GM10266 (cell line): ENCODE results near the gene PNPLA1.

Experiments used
- DNase-seq: peaks from one replicate; pipeline ENCODE4 v3.0.0; 2012; ENCODE audit errors: extremely low spot score
- CTCF ChIP-seq: IDR thresholded peaks from 2 replicates; pipeline ENCODE4 v1.5.1; 2012; ENCODE audit warnings: mild to moderate bottlenecking, low read depth; ENCODE audit not compliant: control insufficient read depth, insufficient read depth; ENCODE audit errors: missing control alignments

The PNPLA1 gene

GRCh38 chr6:36276581-36277536, 7.0 kb downstream of the PNPLA1 start:
- DNase-seq, result no peak
- no peak for TF ChIP-seq CTCF

- TF ChIP-seq CTCF, result no peak
Measured at GRCh38 chr6:36277946-36278470, 8.1 kb downstream of the PNPLA1 start.

GRCh38 chr6:36280467-36280866, 10.6 kb downstream of the PNPLA1 start:
- TF ChIP-seq CTCF, result no peak
- no peak for DNase-seq

More at GRCh38 chr6:36277946-36278470, 8.1 kb downstream of the PNPLA1 start:
- DNase-seq, result no peak

GRCh38 chr6:36280983-36281382, 11.1 kb downstream of the PNPLA1 start:
- TF ChIP-seq CTCF, result no peak
- no peak for DNase-seq

- no peak for DNase-seq
- no peak for TF ChIP-seq CTCF
Measured at GRCh38 chr6:36283608-36284007, 13.7 kb downstream of the PNPLA1 start.

GRCh38 chr6:36284359-36284758, 14.5 kb downstream of the PNPLA1 start:
- no peak for DNase-seq
- TF ChIP-seq CTCF, result no peak

GRCh38 chr6:36285187-36285671, 15.4 kb downstream of the PNPLA1 start:
- no peak for TF ChIP-seq CTCF
- DNase-seq, result no peak
